K562 (cell line): ENCODE measurements around the gene RAB38.

ENCODE experiments used
- CEBPB ChIP-seq: fragments of 450-650 bp; IDR thresholded peaks from 2 replicates; pipeline ENCODE4 v1.6.1; 2016; ENCODE audit warnings: missing genetic modification characterization, missing compliant biosample characterization
- CREB1 ChIP-seq, 2 experiments: sonication (generic) in 1 of 2; formaldehyde crosslinking in 1 of 2; IDR thresholded peaks; 2 replicates each; pipeline versions ENCODE4 v1.6.1 to v1.8.0; 2012 to 2022; ENCODE audit warnings: inconsistent platforms in 1 of 2, mild to moderate bottlenecking in 1 of 2, missing genetic modification reagents in 1 of 2, moderate library complexity in 1 of 2
- GABPA ChIP-seq: fragments of 200-800 bp; sonication (Bioruptor generic); conservative IDR thresholded peaks from 2 replicates; pipeline ENCODE4 v1.6.1; 2016; ENCODE audit warnings: low read depth, missing genetic modification characterization, missing compliant biosample characterization
- HDGF ChIP-seq: fragments of 450-650 bp; IDR thresholded peaks from 2 replicates; pipeline ENCODE4 v1.6.1; 2016
- HEY1 ChIP-seq: fragments of 250-450 bp; sonication (Bioruptor Pico); IDR thresholded peaks from 2 replicates; pipeline ENCODE4 v1.5.0; 2020; ENCODE audit warnings: mild to moderate bottlenecking, moderate library complexity, borderline replicate concordance
- JUND ChIP-seq, 2 experiments: IDR thresholded peaks; 2 replicates in 1 of 2; 3 replicates in 1 of 2; pipeline ENCODE4 v1.6.1; 2011; ENCODE audit warnings: borderline replicate concordance in 2 of 2, low read depth in 2 of 2, low read length in 2 of 2, improper control_type of control experiment in 1 of 2, missing biosample characterization in 1 of 2, missing genetic modification characterization in 1 of 2, missing genetic modification reagents in 1 of 2
- POLR2AphosphoS2 ChIP-seq: IDR thresholded peaks from 2 replicates; pipeline ENCODE4 v1.6.1; 2012; ENCODE audit warnings: low read length, improper control_type of control experiment
- RBFOX2 ChIP-seq: fragments of 200-400 bp; formaldehyde crosslinking; IDR thresholded peaks from 2 replicates; pipeline ENCODE4 v1.6.1; 2017; ENCODE audit warnings: low read depth, mild to moderate bottlenecking, low read length, moderate library complexity
- TCF3 ChIP-seq: sonication (generic); formaldehyde crosslinking; IDR thresholded peaks from 2 replicates; pipeline ENCODE4 v1.4.0; 2020; ENCODE audit warnings: mild to moderate bottlenecking, missing genetic modification reagents
- TCF7 ChIP-seq: sonication (generic); IDR thresholded peaks from 2 replicates; pipeline ENCODE4 v1.6.1; 2016; ENCODE audit warnings: antibody characterized with exemption, borderline replicate concordance
- ZNF354B ChIP-seq: fragments of 250-450 bp; sonication (Bioruptor Pico); IDR thresholded peaks from 2 replicates; pipeline ENCODE4 v1.4.0; 2020
- TF ChIP-seq, protein P1 (sequence below), 2 experiments: fragments of 450-650 bp; formaldehyde crosslinking in 1 of 2; IDR thresholded peaks; 2 replicates each; pipeline versions ENCODE4 v1.4.0 to v1.6.1; 2014 to 2020; ENCODE audit warnings: mild to moderate bottlenecking in 2 of 2, borderline replicate concordance in 1 of 2, low read depth in 1 of 2

DNA sequence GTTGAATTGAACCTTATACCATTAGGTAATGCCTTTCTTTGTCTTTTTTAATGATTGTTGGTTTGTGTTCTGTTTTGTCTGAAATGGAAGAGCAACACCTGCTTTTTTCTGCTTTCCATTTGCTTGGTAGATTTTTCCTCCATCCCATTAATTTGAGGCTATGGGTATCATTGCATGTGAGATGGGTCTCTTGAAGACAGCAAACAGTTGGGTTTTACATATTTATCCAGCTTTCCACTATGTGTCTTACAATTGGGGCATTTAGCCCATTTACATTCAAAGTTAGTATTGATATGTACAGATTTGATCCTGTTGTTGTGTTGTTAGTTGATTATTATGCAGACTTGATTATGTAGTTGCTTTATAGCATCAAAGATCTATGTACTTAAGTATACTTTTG is 21.1 kb upstream of the RAB38 start:
- TF ChIP-seq, protein P1, sequence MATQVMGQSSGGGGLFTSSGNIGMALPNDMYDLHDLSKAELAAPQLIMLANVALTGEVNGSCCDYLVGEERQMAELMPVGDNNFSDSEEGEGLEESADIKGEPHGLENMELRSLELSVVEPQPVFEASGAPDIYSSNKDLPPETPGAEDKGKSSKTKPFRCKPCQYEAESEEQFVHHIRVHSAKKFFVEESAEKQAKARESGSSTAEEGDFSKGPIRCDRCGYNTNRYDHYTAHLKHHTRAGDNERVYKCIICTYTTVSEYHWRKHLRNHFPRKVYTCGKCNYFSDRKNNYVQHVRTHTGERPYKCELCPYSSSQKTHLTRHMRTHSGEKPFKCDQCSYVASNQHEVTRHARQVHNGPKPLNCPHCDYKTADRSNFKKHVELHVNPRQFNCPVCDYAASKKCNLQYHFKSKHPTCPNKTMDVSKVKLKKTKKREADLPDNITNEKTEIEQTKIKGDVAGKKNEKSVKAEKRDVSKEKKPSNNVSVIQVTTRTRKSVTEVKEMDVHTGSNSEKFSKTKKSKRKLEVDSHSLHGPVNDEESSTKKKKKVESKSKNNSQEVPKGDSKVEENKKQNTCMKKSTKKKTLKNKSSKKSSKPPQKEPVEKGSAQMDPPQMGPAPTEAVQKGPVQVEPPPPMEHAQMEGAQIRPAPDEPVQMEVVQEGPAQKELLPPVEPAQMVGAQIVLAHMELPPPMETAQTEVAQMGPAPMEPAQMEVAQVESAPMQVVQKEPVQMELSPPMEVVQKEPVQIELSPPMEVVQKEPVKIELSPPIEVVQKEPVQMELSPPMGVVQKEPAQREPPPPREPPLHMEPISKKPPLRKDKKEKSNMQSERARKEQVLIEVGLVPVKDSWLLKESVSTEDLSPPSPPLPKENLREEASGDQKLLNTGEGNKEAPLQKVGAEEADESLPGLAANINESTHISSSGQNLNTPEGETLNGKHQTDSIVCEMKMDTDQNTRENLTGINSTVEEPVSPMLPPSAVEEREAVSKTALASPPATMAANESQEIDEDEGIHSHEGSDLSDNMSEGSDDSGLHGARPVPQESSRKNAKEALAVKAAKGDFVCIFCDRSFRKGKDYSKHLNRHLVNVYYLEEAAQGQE (IDR thresholded peaks at IDR 0.05; ENCODE audit: borderline replicate concordance) = no peak
- TF ChIP-seq, protein P1 (CRISPR knock-in tag; IDR thresholded peaks at IDR 0.05; ENCODE audit: low read depth) = no peak
- TF ChIP-seq HEY1 (CRISPR knock-in tag) = no peak
- TF ChIP-seq TCF3 (CRISPR knock-in tag) = no peak
- TF ChIP-seq TCF7 = no peak
- TF ChIP-seq GABPA (tag) = no peak
- TF ChIP-seq RBFOX2 = no peak
- TF ChIP-seq CEBPB (tag) = no peak
- no peak for TF ChIP-seq ZNF354B
- TF ChIP-seq HDGF = no peak
- TF ChIP-seq POLR2AphosphoS2 = no peak
- TF ChIP-seq CREB1 (IDR thresholded peaks at IDR 0.05) = no peak
- no peak for TF ChIP-seq CREB1 (CRISPR knock-in tag; IDR thresholded peaks at IDR 0.05)
- TF ChIP-seq JUND (IDR thresholded peaks at IDR 0.05; ENCODE audit: borderline replicate concordance, low read depth, low read length) = no peak
- TF ChIP-seq JUND (tag; IDR thresholded peaks at IDR 0.05; ENCODE audit: borderline replicate concordance, low read depth, low read length) = no peak
